HepG2 (cell line): ENCODE measurements around the gene TACC2. TPM values are rescaled to one million over a fixed set of nuclear protein-coding genes. Genes with fewer than 3 reads are reported as not detected.
A peak's percentile ranks its signal among the peaks of the same experiment; 100 is the strongest.

Experiments used
- ATF7-NPFF ChIP-seq: sonication (generic); formaldehyde crosslinking; IDR thresholded peaks from 2 replicates; pipeline ENCODE4 v1.8.1; 2023; ENCODE audit warnings: mild to moderate bottlenecking, low read depth, missing genetic modification reagents, moderate library complexity
- CREM ChIP-seq, 2 experiments: sonication (generic) in 1 of 2; formaldehyde crosslinking in 1 of 2; IDR thresholded peaks; 2 replicates each; pipeline versions ENCODE4 v1.4.0 to v1.6.1; 2016 to 2020; ENCODE audit warnings: antibody characterized with exemption in 1 of 2, mild to moderate bottlenecking in 1 of 2, missing genetic modification reagents in 1 of 2
- CTCF ChIP-seq: sonication (generic); formaldehyde crosslinking; IDR thresholded peaks from 2 replicates; pipeline ENCODE4 v1.5.0; 2020; ENCODE audit warnings: mild to moderate bottlenecking, missing genetic modification reagents, moderate library complexity
- EP300 ChIP-seq, 3 experiments: sonication (generic) in 1 of 3; formaldehyde crosslinking in 1 of 3; IDR thresholded peaks; 2 replicates each; pipeline versions ENCODE4 v1.5.1 to v1.6.1; 2011 to 2020; ENCODE audit warnings: low read depth in 2 of 3, low read length in 2 of 3, borderline replicate concordance in 1 of 3, improper control_type of control experiment in 1 of 3, mild to moderate bottlenecking in 1 of 3, missing genetic modification reagents in 1 of 3, moderate library complexity in 1 of 3
- ETS1 ChIP-seq: sonication (generic); formaldehyde crosslinking; IDR thresholded peaks from 2 replicates; pipeline ENCODE4 v1.4.0; 2020; ENCODE audit warnings: missing genetic modification reagents
- HNRNPH1 ChIP-seq: fragments of 200-400 bp; formaldehyde crosslinking; optimal IDR thresholded peaks from 2 replicates; pipeline ENCODE3; 2017; ENCODE audit warnings: mild to moderate bottlenecking, low read depth, low read length
- HOXD1 ChIP-seq: sonication (generic); formaldehyde crosslinking; IDR thresholded peaks from 2 replicates; pipeline ENCODE4 v1.5.0; 2020; ENCODE audit warnings: missing genetic modification reagents
- JARID2 ChIP-seq: sonication (generic); formaldehyde crosslinking; IDR thresholded peaks from 2 replicates; pipeline ENCODE4 v1.8.1; 2023; ENCODE audit warnings: missing genetic modification reagents, inconsistent platforms; ENCODE audit not compliant: insufficient replicate concordance
- MLXIP ChIP-seq: sonication (generic); formaldehyde crosslinking; IDR thresholded peaks from 2 replicates; pipeline ENCODE4 v1.9.0; 2021; ENCODE audit warnings: missing genetic modification reagents, borderline replicate concordance
- MXD1 ChIP-seq: sonication (generic); formaldehyde crosslinking; IDR thresholded peaks from 2 replicates; pipeline ENCODE4 v1.4.0; 2020; ENCODE audit warnings: mild to moderate bottlenecking, missing genetic modification reagents
- MXD4 ChIP-seq: IDR thresholded peaks from 2 replicates; pipeline ENCODE4 v1.6.1; 2016; ENCODE audit warnings: mild to moderate bottlenecking, missing biosample characterization, missing genetic modification reagents
- POLR2G ChIP-seq: fragments of 200-400 bp; formaldehyde crosslinking; IDR thresholded peaks from 2 replicates; pipeline ENCODE4 v1.6.1; 2018; ENCODE audit warnings: mild to moderate bottlenecking, low read depth, low read length, moderate library complexity
- TFAP4 ChIP-seq: sonication (generic); IDR thresholded peaks from 2 replicates; pipeline ENCODE4 v1.6.1; 2016; ENCODE audit warnings: low read depth, borderline replicate concordance
- ZBTB3 ChIP-seq: sonication (generic); formaldehyde crosslinking; IDR thresholded peaks from 2 replicates; pipeline ENCODE4 v1.4.0; 2020; ENCODE audit warnings: low read depth, mild to moderate bottlenecking, moderate library complexity, missing genetic modification reagents, borderline replicate concordance
- ZBTB33 ChIP-seq: sonication (generic); formaldehyde crosslinking; IDR thresholded peaks from 2 replicates; pipeline ENCODE4 v1.4.0; 2020; ENCODE audit warnings: missing genetic modification reagents
- polyA plus RNA-seq, 8 experiments: library from polyadenylated mRNA; depleted of rRNA in 3 of 8; stranded (reverse) in 7 of 8; unstranded in 1 of 8; fragments of >200 nt; fragmentation: Illumina TruSeq in 4 of 8; extraction: Trizol in 4 of 8; gene quantifications; 2 replicates each; pipeline versions ENCODE4 v1.2.1 to v1.2.3, GENCODE V29; 2011 to 2016; ENCODE audit warnings: low read depth in 4 of 8, missing spikeins in 1 of 8, mixed read lengths in 1 of 8; ENCODE audit not compliant: insufficient read depth in 1 of 8
- total RNA-seq, 5 experiments: library from RNA; depleted of rRNA; stranded (reverse); fragments of >200 nt; fragmentation: Illumina TruSeq; extraction: Trizol; gene quantifications; 2 replicates each; pipeline ENCODE4 v1.2.3, GENCODE V29; 2016; ENCODE audit warnings: low read depth in 1 of 5

The TACC2 gene
- total and polyA plus RNA-seq, 2 of the 13 experiments (the other 11 are each of a cell fraction or from before 2014, with no cell fraction given): 11.8 to 16.0 TPM

- no peak for TF ChIP-seq TFAP4
- 0 out of 2 replicates have a peak, but pooled peaks have one; percentile 58 for TF ChIP-seq ATF7-NPFF (CRISPR knock-in tag)
- TF ChIP-seq ZBTB33 (CRISPR knock-in tag): no peak
- TF ChIP-seq ETS1 (CRISPR knock-in tag): no peak
- TF ChIP-seq HOXD1 (CRISPR knock-in tag): 0 out of 2 replicates have a peak, but pooled peaks have one; percentile 54
- TF ChIP-seq HNRNPH1: no peak
- no peak for TF ChIP-seq CREM (IDR thresholded peaks at IDR 0.05)
- TF ChIP-seq CREM (CRISPR knock-in tag; IDR thresholded peaks at IDR 0.05): no peak
- TF ChIP-seq EP300 (IDR thresholded peaks at IDR 0.05; ENCODE audit: low read depth in 2 of 2, low read length in 2 of 2): no peak; a peak in 1 of 4 replicates
- TF ChIP-seq EP300 (CRISPR knock-in tag; IDR thresholded peaks at IDR 0.05; ENCODE audit: borderline replicate concordance): no peak
- TF ChIP-seq JARID2 (CRISPR knock-in tag): no peak
- peak; percentile 78 for TF ChIP-seq CTCF (CRISPR knock-in tag)
- TF ChIP-seq MLXIP (CRISPR knock-in tag): 0 out of 2 replicates have a peak, but pooled peaks have one; percentile 13
- TF ChIP-seq ZBTB3 (CRISPR knock-in tag): no peak
- TF ChIP-seq MXD4 (CRISPR knock-in tag): peak; percentile 30; the same call in 1 of the 2 replicates
- peak; percentile 87 for TF ChIP-seq POLR2G
- TF ChIP-seq MXD1 (CRISPR knock-in tag): peak; percentile 85
Measured at GRCh38 chr10:121974535-121975294, 14.2 kb upstream of the TACC2 start, which contains the start of gene NSMCE4A (continued).
